Stimulated activated effector memory CD8-positive, alpha-beta T cell treated with anti-CD3 and anti-CD28 coated beads, Interleukin-12 subunit alpha, Interleukin-12 subunit beta, amount 100 ng/mL, for 72 hours (primary cell): ENCODE results near the gene ARMC6.

ENCODE experiments used
- ATAC-seq: fragments of 150-1000 bp; cut with Tn5 transposase; 2 replicates; pipeline ENCODE4 v1.10.0; 2021
- DNase-seq, 2 donors: peaks; one replicate each; pipeline ENCODE4 v3.0.0; 2021 to 2022; ENCODE audit warnings: low spot score in 2 of 2
- H3K27ac Mint-ChIP-seq: one replicate; pipeline ENCODE4 v1.8.0; 2022; ENCODE audit warnings: mild to moderate bottlenecking, mixed read lengths
- H3K36me3 Mint-ChIP-seq: one replicate; pipeline ENCODE4 v1.8.0; 2022; ENCODE audit warnings: mild to moderate bottlenecking, mixed read lengths
- H3K4me1 Mint-ChIP-seq: one replicate; pipeline ENCODE4 v1.8.0; 2022; ENCODE audit warnings: mixed read lengths
- H3K4me3 Mint-ChIP-seq: one replicate; pipeline ENCODE4 v1.8.0; 2022; ENCODE audit warnings: mild to moderate bottlenecking, mixed read lengths
- H3K9me3 Mint-ChIP-seq: one replicate; pipeline ENCODE4 v1.8.0; 2022; ENCODE audit warnings: mixed read lengths

ARMC6 gene

DNA sequence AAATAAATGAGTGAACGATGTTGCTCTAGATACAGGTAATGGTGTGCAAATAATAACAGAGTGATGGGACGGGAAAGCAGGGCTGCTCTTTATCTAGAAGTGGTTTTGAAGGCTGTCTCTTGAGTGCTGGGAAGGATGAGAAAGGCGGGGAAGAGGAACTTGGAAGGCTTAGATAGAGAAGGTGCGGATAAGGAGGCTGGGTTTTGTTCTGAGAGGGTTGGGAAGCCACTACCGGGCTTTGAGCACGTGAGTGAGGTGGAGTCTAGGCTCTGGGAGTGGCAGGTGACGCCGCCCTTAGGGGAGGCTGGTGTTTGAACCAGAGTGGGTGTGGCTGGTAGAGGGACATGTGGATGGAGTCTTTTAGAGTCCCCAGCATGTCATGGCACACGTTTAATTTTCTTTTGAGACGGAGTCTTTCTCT lies 811 bp downstream of the ARMC6 start:
- ATAC-seq (peak; percentile 67), DNase-seq (peak; percentile 30 to 81)
- Mint-ChIP-seq H3K9me3 (no peaks in the 10 kb centered on the region), H3K4me3 (peak overlapping the region; percentile 80), H3K36me3 (peaks cover 55% of the 10 kb centered on the region), H3K4me1 (peaks cover 26% of the 10 kb centered on the region), H3K27ac (peak overlapping the region; percentile 85)

GRCh38 chr19:19039901-19040300 lies 6.5 kb downstream of the ARMC6 start:
- Mint-ChIP-seq H3K27ac (peak overlapping the region; percentile 91), H3K4me1 (peaks cover 24% of the 10 kb centered on the region), H3K4me3 (peak overlapping the region; percentile 0), H3K9me3 (no peaks in the 10 kb centered on the region), H3K36me3 (peaks cover 32% of the 10 kb centered on the region)
- DNase-seq (no peak), ATAC-seq (peak; percentile 83)

DNA sequence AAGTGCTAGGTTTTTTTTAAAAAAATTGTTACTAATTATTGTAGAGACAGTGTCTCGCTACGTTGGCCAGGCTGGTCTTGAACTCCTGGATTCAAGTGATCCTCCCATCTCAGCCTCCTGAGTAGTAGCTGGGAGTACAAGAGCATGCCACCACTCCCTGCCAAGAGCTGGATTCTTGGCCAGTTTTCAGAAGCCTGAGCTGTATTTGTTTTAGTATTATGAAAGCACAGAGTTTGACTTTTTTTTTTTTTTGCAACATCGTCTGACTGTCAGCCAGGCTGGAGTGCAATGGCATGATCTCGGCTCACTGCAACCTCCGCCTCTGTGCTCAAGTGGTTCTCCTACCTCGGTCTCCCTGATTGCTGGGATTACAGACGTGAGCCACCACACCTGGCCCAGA lies 7.0 kb downstream of the ARMC6 start:
- DNase-seq (no peak), ATAC-seq (no peak)
- H3K4me1 Mint-ChIP-seq = peaks cover 22% of the 10 kb centered on the region
- H3K4me3 Mint-ChIP-seq = peak overlapping the region; percentile 0
- no peaks in the 10 kb centered on the region for H3K9me3 Mint-ChIP-seq
- peak overlapping the region; percentile 91 for H3K27ac Mint-ChIP-seq
- peaks cover 38% of the 10 kb centered on the region for H3K36me3 Mint-ChIP-seq

- Mint-ChIP-seq H3K27ac (no peak overlapping the region), H3K4me1 (peaks cover 18% of the 10 kb centered on the region), H3K4me3 (no peak overlapping the region), H3K36me3 (peaks cover 54% of the 10 kb centered on the region), H3K9me3 (no peaks in the 10 kb centered on the region)
- no peak for DNase-seq
- no peak for ATAC-seq
These were observed 9.4 kb downstream of the ARMC6 start for GRCh38 chr19:19042732-19043280.

DNA sequence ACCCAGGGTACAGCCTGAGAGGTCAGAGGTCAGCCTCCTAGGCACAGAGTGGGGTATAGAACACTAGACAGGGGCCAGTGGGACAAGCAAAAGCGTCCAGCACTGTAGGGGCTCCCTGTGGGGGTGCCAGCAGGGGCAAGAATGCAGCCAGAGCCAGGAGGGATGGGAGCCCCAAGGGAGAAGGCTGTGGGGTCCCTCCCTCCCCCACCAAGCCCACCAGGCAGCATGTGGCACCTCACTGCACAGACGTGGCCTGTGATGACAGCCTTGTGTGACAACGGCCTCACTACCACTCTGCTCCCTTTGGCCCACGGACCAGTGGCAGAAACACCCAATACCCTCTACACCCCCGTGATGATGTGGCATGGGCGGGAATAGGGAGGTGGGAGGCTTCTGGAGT lies 10.1 kb downstream of the ARMC6 start:
- no peak for ATAC-seq
- Mint-ChIP-seq H3K4me3 (no peak overlapping the region), H3K36me3 (peaks cover 61% of the 10 kb centered on the region), H3K27ac (no peak overlapping the region), H3K9me3 (no peaks in the 10 kb centered on the region), H3K4me1 (peaks cover 18% of the 10 kb centered on the region)
- DNase-seq = no peak

- Mint-ChIP-seq H3K4me1 (peaks cover 18% of the 10 kb centered on the region), H3K4me3 (no peak overlapping the region), H3K36me3 (peaks cover 63% of the 10 kb centered on the region), H3K9me3 (no peaks in the 10 kb centered on the region), H3K27ac (no peak overlapping the region)
- ATAC-seq (no peak), DNase-seq (no peak)
These were observed 10.5 kb downstream of the ARMC6 start for GRCh38 chr19:19043881-19044280.

GRCh38 chr19:19049406-19049805 lies 16.0 kb downstream of the ARMC6 start:
- DNase-seq (no peak), ATAC-seq (no peak)
- H3K27ac Mint-ChIP-seq = peak overlapping the region; percentile 32
- H3K4me3 Mint-ChIP-seq = no peak overlapping the region
- no peaks in the 10 kb centered on the region for H3K9me3 Mint-ChIP-seq
- no peaks in the 10 kb centered on the region for H3K4me1 Mint-ChIP-seq
- peaks cover 72% of the 10 kb centered on the region for H3K36me3 Mint-ChIP-seq

GRCh38 chr19:19050104-19050503 lies 16.7 kb downstream of the ARMC6 start:
- no peak overlapping the region for H3K4me3 Mint-ChIP-seq
- H3K4me1 Mint-ChIP-seq = no peaks in the 10 kb centered on the region
- ATAC-seq = no peak
- H3K9me3 Mint-ChIP-seq = no peaks in the 10 kb centered on the region
- no peak for DNase-seq
- H3K27ac Mint-ChIP-seq = no peak overlapping the region
- peaks cover 72% of the 10 kb centered on the region for H3K36me3 Mint-ChIP-seq

GRCh38 chr19:19050731-19051130 lies 17.3 kb downstream of the ARMC6 start:
- no peak for ATAC-seq
- H3K36me3 Mint-ChIP-seq = peaks cover 69% of the 10 kb centered on the region
- H3K27ac Mint-ChIP-seq = no peak overlapping the region
- no peaks in the 10 kb centered on the region for H3K9me3 Mint-ChIP-seq
- DNase-seq = no peak
- no peak overlapping the region for H3K4me3 Mint-ChIP-seq
- no peaks in the 10 kb centered on the region for H3K4me1 Mint-ChIP-seq

- Mint-ChIP-seq H3K36me3 (peaks cover 65% of the 10 kb centered on the region), H3K9me3 (no peaks in the 10 kb centered on the region), H3K4me1 (no peaks in the 10 kb centered on the region), H3K27ac (no peak overlapping the region), H3K4me3 (no peak overlapping the region)
- DNase-seq (no peak), ATAC-seq (no peak)
These were observed 18.2 kb downstream of the ARMC6 start for GRCh38 chr19:19051478-19052213.

DNA sequence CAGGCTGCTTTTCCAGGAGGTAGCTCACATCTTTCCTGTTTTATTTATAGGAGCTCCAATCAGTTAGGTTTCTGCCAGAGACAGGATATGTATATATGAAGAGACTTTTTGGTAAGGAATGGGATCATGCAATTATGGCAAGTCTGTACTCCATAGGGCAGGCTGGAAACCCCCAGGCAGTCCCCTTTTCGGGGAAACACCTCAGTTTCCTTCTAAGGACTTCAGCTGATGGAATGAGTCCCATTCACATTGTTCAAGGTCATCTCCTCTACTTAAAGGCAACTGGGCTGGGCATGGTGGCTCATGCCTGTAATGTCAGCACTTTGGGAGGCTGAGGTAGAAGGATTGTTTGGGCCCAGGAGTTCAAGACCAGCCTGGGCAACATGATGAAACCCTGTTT lies 19.5 kb downstream of the ARMC6 start:
- no peak overlapping the region for H3K27ac Mint-ChIP-seq
- no peak for DNase-seq
- no peak for ATAC-seq
- H3K36me3 Mint-ChIP-seq = peaks cover 52% of the 10 kb centered on the region
- no peak overlapping the region for H3K4me3 Mint-ChIP-seq
- no peaks in the 10 kb centered on the region for H3K4me1 Mint-ChIP-seq
- H3K9me3 Mint-ChIP-seq = no peaks in the 10 kb centered on the region

- DNase-seq = peak; percentile 39 to 61
- Mint-ChIP-seq H3K27ac (no peak overlapping the region), H3K4me1 (no peaks in the 10 kb centered on the region), H3K4me3 (no peak overlapping the region), H3K9me3 (no peaks in the 10 kb centered on the region), H3K36me3 (peaks cover 47% of the 10 kb centered on the region)
- peak; percentile 64 for ATAC-seq
These were observed 20.3 kb downstream of the ARMC6 start for GRCh38 chr19:19053508-19054314.

GRCh38 chr19:19054315-19054938 lies 21.0 kb downstream of the ARMC6 start:
- no peaks in the 10 kb centered on the region for H3K4me1 Mint-ChIP-seq
- peaks cover 46% of the 10 kb centered on the region for H3K36me3 Mint-ChIP-seq
- no peak overlapping the region for H3K27ac Mint-ChIP-seq
- ATAC-seq (no peak), DNase-seq (no peak)
- H3K9me3 Mint-ChIP-seq = no peaks in the 10 kb centered on the region
- H3K4me3 Mint-ChIP-seq = no peak overlapping the region

DNA sequence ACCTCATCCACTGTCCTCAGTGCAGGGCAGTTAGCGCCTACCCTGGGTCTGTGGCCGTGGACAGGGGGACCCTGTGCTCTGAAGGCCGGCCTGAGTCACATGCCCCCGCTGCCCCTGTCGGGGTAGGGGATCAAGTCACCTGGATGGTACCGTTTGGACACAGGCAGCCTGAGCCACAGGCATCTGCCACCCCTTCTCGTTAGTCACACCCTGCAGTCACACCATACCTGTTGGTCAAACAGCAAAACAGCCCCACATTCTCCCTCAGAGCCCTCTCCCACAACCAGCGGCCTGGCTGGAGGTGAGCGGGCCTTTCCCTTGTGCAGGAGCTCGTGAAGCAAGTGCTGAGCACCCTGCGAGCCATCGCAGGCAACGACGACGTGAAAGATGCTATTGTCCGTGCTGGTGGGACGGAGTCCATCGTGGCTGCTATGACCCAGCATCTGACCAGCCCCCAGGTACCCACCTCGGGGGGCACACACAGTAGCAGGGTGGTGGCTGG lies 21.6 kb downstream of the ARMC6 start:
- H3K9me3 Mint-ChIP-seq = no peaks in the 10 kb centered on the region
- H3K27ac Mint-ChIP-seq = no peak overlapping the region
- H3K4me3 Mint-ChIP-seq = no peak overlapping the region
- DNase-seq (no peak), ATAC-seq (no peak)
- H3K4me1 Mint-ChIP-seq = no peaks in the 10 kb centered on the region
- peaks cover 40% of the 10 kb centered on the region for H3K36me3 Mint-ChIP-seq

GRCh38 chr19:19055701-19056100 lies 22.3 kb downstream of the ARMC6 start:
- Mint-ChIP-seq H3K4me3 (no peak overlapping the region), H3K36me3 (peaks cover 33% of the 10 kb centered on the region), H3K27ac (no peak overlapping the region), H3K9me3 (no peaks in the 10 kb centered on the region), H3K4me1 (no peaks in the 10 kb centered on the region)
- ATAC-seq = no peak
- DNase-seq = no peak
